Hypothalamus (tissue), 51 donors: ENCODE data around the gene CYSTM1.
A peak's percentile ranks its signal among the peaks of the same experiment; 100 is the strongest.

Source experiments
- DNase-seq, 51 donors: peaks; one replicate each; lab custom pipeline; 2025; lab: John Stamatoyannopoulos, UW

Gene CYSTM1

DNA sequence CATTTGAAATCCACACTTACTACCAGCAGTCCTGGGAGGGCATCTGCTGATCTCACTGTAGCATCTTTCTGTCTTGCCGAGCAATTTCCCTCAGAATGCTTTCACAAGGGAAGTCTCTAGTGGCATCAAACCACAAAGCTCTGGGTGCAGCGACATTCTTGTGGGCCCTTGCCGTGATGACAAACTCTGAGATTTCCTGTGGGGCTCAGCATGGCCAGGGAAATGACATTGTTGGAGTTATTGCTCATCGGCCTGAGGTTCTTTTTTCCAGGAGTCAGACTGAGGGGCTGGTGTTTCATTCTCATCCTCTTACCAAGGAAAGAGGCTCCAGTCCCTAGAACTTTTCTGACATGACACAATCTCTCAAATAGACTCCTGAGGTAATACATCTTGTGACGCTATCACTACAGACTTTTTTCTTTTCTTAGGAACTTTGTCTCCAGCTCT, 76.6 kb downstream of the CYSTM1 start:
- no peak for DNase-seq

DNA sequence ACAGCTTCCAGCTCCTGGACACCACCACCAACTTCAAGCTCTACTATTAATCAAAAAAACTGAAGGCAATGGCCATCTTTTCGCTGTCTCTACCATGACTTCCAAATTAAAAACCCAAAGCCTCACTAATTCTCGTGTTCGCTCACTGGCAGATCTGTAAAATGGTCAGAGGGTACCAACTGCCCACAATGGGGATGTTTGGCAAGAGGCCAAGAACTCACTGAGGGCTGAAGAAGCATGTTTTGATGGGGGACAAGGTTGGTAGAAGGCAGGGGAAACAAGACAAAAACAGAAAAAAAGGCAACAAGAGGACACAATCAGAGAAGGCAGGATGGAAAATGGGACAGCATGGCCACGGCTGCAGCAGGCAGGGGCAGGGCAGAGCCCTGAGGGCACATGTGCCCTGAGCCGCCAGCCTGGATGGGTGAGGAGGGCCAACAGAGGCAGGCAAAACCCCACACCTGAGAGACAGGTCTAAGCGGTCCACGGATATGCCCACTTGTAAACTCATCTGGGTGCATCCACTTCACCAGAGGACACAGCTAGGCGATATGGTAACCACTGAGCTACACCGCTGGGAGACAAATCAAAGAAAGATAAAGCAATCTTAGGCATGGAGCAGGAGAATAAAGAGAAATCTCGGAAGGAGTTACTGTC, 77.6 kb downstream of the CYSTM1 start:
- no peak for DNase-seq

DNA sequence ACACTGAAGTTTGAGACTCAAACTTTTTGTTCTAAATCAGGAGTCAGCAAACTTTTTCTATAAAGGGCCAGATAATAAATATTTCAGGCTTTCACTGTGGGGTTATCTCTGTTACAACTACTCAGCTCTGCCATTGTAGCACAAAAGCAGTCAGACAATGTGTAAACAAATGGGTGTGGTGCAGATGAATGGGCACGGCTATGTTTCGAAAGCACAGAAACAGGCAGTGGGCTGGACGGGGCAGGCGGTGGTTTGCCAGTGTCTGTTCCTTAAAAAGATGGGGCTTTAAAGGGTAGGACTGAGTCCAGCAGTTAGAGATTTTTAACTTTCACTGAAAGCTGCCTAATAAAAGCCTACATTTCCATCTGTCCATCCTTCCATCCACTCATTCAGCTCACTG, 79.0 kb downstream of the CYSTM1 start:
- no peak for DNase-seq

DNA sequence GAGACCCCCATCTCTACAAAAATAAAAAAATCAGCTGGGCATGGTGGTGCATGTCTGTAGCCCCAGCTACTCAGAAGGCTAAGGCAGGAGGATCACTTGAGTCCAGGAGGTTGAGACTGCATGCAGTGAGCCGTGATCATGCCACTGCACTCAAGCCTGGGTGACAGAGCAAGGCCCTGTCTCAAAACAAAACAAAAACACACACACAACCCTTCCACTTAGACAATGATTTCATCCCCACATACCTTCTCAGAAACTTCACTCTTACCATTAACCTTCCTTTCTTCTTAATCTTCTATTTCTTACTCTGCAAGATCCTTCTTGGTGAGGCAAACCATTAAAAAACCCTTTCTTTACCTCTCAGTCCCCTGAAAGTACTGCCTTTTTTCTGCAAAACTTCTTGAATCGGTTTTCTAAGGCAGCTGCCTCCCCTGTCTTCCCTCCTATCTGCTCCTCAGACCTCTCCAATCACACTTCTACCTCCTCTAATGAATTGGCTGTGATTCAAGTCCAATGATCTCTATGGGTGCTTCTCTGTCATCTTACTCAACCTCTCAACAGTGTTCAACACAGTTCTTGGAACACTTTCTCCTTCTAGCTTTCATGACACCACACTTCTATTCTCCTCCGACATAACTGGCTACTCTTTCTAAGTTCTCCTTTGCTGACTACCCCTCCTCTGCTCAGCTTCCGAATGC, 80.6 kb downstream of the CYSTM1 start:
- no peak for DNase-seq

DNA sequence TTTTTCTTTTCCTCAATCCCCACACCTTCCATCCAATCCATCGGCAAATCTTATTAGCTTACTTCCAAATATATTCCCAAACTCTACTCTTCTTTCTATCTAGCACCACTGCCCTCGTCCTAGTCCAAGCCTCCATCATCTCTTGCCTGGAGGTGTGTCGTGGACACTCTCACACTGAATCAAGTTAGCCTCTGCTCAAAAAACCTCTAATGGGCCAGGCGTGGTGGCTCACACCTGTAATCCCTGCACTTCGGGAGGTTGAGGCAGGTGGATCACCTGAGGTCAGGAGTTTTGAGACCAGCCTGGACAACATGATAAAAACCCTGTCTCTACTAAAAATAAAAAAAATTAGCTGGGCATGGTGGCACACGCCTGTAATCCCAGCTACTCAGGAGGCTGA, 81.7 kb downstream of the CYSTM1 start:
- no peak for DNase-seq

DNA sequence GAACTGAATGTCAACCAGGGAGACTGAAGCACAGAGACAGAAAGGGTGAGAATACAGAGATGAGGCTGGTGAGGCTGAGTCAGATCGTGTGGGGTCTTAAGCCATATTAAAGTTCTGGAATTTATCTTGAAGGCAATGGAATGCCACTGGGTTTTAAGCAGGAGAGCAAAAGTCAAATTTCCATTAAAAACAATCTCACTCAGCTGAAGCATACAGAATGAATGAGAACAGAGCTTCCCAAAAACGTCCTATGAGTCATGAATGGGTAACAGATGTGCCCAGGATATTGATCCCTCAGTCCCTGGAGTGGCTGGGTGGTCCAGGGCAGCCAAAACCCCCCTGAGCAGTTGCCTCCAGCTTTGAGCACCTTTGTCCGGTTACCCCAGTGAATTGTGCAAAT, 83.0 kb downstream of the CYSTM1 start:
- no peak for DNase-seq

DNA sequence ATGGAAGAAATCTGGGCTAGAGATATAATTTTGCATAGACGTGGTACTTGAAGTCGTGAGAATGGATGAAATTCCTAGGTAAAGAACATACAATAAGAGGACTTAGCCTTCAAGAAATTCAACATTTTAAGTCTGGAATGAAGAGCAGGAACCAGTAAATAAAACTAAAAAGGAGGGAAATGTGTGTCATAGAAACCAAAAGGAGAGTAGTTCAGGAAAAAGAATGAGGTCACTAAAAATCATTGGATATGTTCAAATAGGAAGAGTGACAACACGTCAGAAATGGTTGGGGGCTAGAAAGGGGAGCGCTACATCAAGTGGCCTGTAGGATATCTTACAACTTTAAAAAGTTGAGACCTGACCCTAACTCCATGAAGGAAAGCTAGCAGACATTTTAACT, 83.9 kb downstream of the CYSTM1 start:
- no peak for DNase-seq

DNA sequence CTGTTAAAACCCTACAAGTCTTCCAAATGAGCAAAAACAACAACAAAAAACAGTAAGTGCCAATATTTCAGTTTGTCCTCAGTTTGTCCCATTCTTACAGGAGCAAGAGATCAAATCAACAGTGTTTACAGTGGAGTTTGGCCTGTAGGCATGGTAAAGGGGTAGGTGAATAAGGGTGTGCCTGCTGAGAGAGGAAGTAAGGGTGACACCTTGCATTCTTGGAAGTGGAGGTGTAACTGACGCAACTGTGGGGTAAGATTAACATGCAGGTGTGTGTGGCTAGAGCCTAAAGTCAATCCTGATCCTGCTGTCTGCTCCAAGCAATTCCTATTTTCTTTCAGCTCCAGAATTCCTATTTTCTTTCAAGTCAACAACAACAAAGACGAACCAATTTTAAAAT, 84.5 kb downstream of the CYSTM1 start:
- no peak for DNase-seq

DNA sequence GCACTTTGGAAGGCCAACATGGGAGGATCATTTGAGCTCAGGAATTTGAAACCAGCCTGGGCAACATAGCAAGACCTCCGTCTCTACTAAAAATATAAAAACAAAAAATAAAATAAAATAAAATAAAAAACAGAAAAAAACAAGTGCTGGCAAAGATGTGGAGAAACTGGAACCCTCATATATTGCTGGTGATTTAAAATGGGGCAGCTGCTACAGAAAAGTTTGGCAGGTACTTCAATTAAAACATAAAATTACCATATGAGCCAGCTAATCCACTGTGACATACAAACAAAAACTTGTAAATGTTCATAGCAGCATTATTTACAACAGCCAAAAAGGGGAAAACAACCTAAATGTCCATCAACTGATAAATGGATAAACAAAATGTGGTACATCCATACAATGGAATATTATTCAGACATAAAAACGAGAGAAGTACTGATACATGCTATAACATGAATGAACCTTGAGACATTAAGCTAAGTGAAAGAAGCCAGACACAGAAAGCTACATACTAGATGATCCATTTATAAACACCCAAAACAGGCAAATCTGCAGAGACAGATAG, 85.2 kb downstream of the CYSTM1 start:
- no peak for DNase-seq

DNA sequence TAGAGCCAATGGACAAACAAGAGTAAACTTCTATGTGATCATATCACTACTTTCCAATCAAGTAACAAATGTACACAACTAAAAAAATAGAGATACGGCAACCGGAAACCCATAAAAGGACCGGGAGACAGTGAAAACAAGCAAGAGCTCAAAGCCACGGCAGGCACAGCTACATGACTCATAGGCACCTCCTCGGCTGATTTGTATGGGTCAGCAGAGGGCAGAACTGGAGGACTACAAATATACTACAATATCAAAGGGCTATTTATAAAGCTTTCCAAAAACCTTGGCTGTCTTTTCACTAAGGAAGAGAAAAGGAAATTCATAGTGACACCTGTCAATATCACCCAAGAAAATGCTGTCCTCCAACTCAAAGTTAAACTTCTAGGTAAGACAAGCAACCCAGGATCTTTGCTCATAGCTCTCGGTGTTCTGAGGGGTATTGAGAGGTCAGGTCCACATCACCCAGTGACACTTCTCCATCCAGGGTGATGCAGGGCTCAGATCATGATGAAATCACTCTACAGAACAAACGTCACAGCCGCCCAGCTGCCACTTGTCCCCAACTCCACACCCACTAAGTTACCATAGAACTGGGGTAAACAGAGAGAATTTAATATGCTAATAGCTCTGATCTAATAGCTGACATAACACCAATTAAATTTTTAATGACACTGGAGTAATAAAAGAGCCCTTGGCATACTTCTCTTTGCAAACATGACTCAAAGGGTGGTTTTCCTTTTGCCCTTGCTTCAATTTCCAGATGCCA, 86.6 kb downstream of the CYSTM1 start:
- DNase-seq = peak in 26 of 51 donors; percentile 10 to 69 (median 36)

DNA sequence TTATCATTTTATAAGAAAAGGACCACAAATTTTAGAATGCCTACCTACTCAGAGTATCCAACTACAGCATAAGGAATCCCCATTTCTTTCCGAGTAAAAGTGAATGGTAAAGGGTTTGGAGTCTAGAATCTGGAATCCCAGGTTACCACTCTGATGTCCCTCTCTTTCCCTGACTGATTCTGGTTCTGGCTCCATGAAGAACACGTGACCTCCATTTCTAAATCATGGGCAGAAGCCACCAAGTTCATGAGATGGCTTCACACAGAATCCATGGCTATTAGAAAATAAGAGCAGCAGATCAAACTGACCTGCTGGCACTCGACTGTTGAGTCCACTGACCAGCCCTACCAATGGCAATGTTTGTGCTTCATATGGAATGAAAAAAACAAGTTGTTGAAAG, 87.2 kb downstream of the CYSTM1 start:
- no peak for DNase-seq

DNA sequence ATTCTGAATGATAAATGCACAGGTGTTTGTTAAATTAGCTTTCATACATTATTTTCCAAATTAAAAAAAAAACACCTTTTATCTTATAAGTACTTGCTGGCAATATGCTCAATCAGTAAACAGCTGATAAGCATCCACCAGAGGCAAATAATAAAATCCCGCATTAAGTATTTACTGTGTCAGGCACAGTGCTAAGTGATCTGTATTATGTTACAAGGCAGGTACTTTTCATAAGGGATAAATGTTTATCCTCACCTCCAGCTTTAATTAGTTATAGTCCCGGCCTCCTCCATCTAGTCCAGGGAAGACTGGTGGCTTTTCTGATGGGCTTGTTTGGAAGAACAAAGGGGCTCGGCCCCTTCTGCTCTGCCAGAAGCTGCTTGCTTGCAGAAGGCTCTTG, 87.9 kb downstream of the CYSTM1 start:
- no peak for DNase-seq

DNA sequence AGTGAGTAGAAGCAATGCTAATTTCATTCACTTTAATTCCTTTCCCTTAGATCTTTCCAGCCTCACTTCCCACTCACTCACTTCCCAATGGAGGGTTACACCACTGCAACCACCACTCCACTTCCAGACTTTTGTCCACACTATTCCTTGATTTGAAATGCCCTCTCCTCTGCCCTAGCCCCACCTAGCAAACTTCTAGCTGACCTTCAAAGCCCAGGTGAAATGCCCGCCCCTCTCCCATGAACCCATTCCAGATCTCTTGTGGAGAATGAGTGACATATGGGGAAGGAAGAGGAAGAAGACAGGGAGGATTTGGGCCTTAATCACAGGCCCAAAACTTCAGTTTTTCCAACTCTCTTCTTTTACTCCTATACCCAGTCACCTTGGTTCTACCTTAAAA, 90.9 kb downstream of the CYSTM1 start:
- DNase-seq = no peak

DNA sequence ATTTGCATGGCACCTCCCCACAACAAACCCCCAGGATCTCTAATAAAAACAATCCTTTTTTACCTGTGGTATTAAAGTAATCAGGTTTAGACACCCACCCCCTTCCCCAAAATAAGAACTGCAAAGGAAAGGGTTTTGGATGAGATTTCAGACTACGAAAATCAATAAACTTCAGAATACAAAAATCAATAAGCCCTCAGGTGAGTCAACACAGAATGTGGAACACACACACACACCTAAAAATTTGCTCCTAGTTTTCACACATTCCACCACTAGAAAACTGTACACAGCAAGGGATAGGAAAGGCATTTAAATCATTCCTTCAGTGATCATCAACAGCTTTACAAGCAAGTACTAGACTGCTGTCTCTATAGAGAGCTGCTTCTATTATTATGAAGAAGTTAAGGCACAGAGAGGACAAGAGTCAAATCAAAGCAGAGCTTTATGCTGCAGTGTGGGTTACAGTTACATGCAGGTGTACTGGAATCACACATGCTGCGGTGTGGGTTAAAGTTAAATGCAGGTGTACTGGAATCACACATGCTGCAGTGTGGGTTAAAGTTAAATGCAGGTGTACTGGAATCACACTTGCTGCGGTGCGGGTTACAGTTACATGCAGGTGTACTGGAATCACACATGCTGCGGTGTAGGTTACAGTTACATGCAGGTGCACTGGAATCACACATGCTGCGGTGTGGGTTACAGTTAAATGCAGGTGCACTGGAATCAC, 91.6 kb downstream of the CYSTM1 start:
- DNase-seq = no peak

DNA sequence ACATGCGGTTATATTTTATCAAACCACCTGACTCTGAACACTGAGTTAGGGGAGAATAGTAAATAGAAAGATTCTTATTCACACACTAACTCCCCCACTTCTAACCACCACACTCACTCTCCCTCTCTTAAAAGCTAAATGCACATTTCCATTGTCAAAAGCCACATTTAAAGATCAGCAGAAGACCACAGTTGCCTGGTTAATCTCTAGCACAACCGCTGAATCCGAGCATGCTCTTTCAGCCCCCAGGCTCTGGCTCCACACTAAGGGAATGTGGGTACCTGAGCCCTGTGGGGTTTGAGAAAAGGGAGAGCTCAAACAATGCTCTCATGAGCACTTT, 92.2 kb downstream of the CYSTM1 start:
- no peak for DNase-seq

DNA sequence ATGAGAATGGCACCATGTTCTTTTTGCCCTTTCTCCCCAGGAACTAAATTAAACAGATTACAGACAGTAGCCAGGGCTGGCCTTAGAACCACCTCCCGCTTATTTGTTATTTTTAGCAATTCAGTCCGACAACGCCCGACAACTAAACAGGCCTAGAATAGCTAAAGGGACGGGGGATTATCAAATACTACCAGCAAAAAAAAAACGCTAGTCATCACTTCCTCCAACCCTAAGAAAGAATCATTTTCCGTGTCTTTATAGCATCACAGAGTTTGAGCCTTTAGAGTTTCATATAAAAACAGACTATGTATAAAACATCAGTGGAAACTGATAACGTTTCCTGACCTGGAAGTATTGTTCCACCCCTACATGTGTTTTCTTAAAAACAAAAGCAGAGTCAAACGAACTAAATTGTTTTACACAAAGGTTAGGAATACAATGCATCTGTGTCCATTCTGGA, 92.6 kb downstream of the CYSTM1 start:
- DNase-seq = no peak

DNA sequence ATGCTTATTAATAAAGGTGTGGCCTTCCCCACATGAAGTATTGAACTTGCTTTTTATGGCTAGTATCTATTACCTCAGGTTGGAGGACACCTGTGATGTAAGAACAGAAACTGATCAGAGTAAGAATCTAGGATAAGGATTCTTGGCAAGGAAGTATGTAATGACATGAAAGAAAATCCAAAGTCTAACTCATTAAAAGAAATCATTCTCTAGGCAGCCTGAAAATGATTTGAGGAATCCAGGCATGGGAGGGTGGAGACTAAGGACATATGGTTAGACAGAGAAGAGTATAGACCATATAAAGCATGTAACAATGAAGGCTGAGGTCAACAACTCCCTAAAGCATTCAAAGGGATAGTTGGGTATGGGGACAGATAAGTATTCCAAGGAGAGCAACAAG, 95.0 kb downstream of the CYSTM1 start:
- DNase-seq = no peak

DNA sequence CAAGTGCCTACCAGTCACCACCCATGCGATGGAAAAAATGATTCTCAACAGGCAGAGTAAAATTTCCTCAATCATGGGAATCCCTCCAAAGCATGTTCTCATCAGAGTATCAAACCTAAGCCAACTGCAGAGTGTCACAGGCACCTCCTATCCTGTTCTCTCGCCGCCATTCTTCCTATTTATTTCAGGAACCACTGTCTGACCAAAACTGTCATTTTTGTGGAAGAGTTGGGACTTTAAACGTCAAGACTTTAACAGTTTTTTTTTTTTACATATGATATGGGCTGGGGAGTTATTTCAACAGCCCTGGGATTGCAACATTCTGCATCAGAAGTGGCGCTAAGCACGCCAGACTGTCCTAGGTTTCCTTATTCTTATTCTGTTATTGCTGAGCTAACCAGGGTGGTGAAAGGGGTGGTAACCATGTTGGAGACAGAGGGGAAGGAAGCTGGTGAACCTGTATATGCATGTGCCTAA, 98.5 kb downstream of the CYSTM1 start:
- no peak for DNase-seq

DNA sequence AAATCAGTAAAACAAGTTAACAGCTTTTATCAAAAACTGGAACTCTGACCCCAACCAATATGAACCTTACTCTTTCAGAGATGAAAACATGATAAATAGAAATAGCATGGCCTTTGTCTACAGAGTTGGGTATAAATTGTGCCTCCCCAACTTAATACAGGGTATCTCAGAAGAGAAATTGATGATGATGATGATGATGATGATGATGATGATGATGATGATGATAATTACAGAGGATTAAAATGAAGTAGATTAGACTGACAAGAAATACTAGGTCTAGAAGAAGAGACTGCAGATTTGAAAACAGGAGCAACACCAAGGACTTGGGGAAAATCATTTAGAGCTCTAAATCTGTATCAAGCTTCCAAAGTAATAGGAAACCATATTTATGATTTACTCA, 100.8 kb downstream of the CYSTM1 start:
- DNase-seq = no peak

DNA sequence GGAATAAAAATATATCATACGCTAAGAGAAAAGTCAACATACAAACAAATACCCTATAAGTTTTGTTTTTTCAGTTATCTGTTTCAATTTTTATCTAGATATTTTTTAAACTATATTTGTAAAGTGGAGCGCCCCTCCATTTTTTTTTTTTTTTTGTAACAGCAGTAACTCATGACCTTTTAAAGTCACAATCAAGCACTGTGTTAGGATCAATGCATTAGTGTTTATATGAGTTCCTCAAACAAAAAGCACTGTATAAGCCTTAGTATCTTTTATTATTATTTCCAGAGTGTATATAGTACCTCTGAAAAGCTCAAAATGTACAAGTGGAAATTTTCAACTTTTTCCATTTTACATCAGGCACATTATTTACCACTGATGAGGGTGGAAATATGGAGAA, 107.3 kb downstream of the CYSTM1 start:
- DNase-seq = no peak

DNA sequence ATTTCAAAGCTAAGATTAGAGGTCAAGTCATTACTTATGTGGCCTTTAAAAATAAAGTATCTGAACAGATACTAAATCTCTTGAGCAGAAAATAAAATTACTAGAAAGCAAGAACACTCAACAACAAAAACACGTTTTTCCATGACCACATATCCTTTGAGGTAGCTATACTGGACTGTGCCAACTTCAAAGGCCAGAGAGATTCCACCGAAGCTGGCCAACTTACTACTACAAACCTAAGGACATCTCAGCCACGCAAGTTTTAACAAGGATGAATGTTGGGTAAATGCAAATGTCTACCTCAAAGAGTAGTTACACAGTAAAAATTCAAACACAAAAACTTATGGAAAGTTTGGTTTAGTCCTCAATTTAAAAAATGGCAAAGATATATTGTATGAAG, 109.0 kb downstream of the CYSTM1 start:
- no peak for DNase-seq
